ENCODE measurements around the gene CTDSPL2.

DNA sequence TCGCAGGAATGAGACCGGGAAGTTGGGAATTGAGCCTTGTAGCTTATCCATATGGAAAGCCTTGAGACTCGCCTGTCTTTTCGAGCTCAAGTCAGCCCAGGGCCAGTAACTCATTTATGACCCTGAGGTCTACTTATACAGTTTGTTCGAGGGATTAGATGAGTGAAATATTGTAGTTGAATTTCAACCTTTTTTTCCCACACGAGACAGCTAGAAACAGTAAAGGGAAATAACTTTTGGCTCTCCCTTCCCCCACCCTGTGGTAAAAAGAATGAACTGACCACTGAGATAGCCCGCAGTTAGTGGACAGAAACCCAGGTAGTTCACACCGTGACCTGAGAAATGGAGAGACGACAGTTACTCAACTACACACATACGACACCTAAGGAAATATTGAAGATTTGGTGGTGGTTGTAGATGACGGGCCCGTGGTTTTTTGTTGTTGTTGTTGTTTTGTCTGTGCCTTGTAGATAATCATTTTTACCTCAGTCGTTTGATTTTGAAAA is 110.4 kb downstream of the CTDSPL2 start:
- TF ChIP-seq FOXK2 (IDR thresholded peaks at IDR 0.05) (no peak), BHLHE40 (IDR thresholded peaks at IDR 0.05; ENCODE audit: borderline replicate concordance) (no peak), LEF1 (IDR thresholded peaks at IDR 0.05; ENCODE audit: borderline replicate concordance) (no peak), FOXM1 (IDR thresholded peaks at IDR 0.05; ENCODE audit: borderline replicate concordance) (no peak), TARDBP (IDR thresholded peaks at IDR 0.05) (no peak), HDGF (IDR thresholded peaks at IDR 0.05; ENCODE audit: borderline replicate concordance) (no peak), SUZ12 (IDR thresholded peaks at IDR 0.05) (no peak), SP1 (IDR thresholded peaks at IDR 0.05) (no peak), L3MBTL2 (conservative IDR thresholded peaks at IDR 0.05) (peak; percentile 0; the same call in 1 of the 2 replicates)
- TF ChIP-seq, protein P1, sequence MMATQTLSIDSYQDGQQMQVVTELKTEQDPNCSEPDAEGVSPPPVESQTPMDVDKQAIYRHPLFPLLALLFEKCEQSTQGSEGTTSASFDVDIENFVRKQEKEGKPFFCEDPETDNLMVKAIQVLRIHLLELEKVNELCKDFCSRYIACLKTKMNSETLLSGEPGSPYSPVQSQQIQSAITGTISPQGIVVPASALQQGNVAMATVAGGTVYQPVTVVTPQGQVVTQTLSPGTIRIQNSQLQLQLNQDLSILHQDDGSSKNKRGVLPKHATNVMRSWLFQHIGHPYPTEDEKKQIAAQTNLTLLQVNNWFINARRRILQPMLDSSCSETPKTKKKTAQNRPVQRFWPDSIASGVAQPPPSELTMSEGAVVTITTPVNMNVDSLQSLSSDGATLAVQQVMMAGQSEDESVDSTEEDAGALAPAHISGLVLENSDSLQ (IDR thresholded peaks at IDR 0.05), result no peak

Measured in HEK293T (cell line).